Esophagus muscularis mucosa (tissue), 4 donors: ENCODE results near the gene TCEAL9. TPM values are rescaled to one million over a fixed set of nuclear protein-coding genes. Genes with fewer than 3 reads are reported as not detected.
A peak's percentile ranks its signal among the peaks of the same experiment; 100 is the strongest.

Experiments used
- DNase-seq: peaks from one replicate; pipeline ENCODE4 v3.0.0-alpha.2; 2017; ENCODE audit errors: extremely low spot score
- H3K27ac ChIP-seq, 4 donors: fragments of 200-600 bp; sonication (generic); replicated peaks in 1 of 4; 1 replicate in 3 of 4; 2 replicates in 1 of 4; pipeline ENCODE4 v1.5.1; 2016 to 2019; ENCODE audit warnings: mild to moderate bottlenecking in 1 of 4
- H3K27me3 ChIP-seq, 4 donors: fragments of 200-600 bp; sonication (generic); one replicate each; pipeline versions ENCODE4 v1.5.1 to v1.6.0; 2016 to 2019
- H3K36me3 ChIP-seq, 4 donors: fragments of 200-600 bp; sonication (generic); one replicate each; pipeline ENCODE4 v1.5.1; 2016 to 2019
- H3K4me1 ChIP-seq, 4 donors: fragments of 200-600 bp; sonication (generic); one replicate each; pipeline ENCODE4 v1.5.1; 2016 to 2019
- H3K4me3 ChIP-seq, 4 donors: fragments of 200-600 bp; sonication (generic); 1 replicate in 2 of 4; 2 replicates in 2 of 4; pipeline ENCODE4 v1.5.1; 2016 to 2019; ENCODE audit warnings: mild to moderate bottlenecking in 4 of 4, moderate library complexity in 1 of 4
- H3K9me3 ChIP-seq, 4 donors: fragments of 200-600 bp; sonication (generic); 1 replicate in 3 of 4; 2 replicates in 1 of 4; pipeline ENCODE4 v1.5.1; 2016 to 2019
- EP300 ChIP-seq: sonication (generic); formaldehyde crosslinking; IDR thresholded peaks from one replicate; pipeline ENCODE4 v1.6.1; 2017; ENCODE audit warnings: antibody characterized with exemption
- POLR2A ChIP-seq: fragments of 450-650 bp; IDR thresholded peaks from one replicate; pipeline ENCODE4 v1.6.1; 2017; ENCODE audit warnings: antibody characterized with exemption, moderate library complexity, mild to moderate bottlenecking, low read depth
- POLR2AphosphoS5 ChIP-seq, 2 donors: sonication (generic); formaldehyde crosslinking; IDR thresholded peaks; one replicate each; pipeline ENCODE4 v1.6.1; 2017; ENCODE audit warnings: antibody characterized with exemption in 2 of 2
- WGBS: methylation state at CpG from one replicate; pipeline ENCODE4 v1.1.5; 2018; 5-methylcytosine and 5-hydroxymethylcytosine counted together
- intact Hi-C: fragments of 100-400 bp; cut with DNase I; formaldehyde crosslinking; loops from one replicate; pipeline ENCODE4 v1.15.1; 2023
- total RNA-seq, 4 donors: library from RNA; depleted of rRNA; stranded (reverse); fragments of >200 nt; gene quantifications; one replicate each; pipeline versions ENCODE4 v1.1.0 to v1.2.1, GENCODE V29; 2016
- TF ChIP-seq, protein P1 (sequence below), 3 experiments: fragments of 200-600 bp in 2 of 3; fragments of 450-650 bp in 1 of 3; sonication (generic) in 2 of 3; IDR thresholded peaks; one replicate each; pipeline ENCODE4 v1.5.1; 2017 to 2019; ENCODE audit warnings: antibody characterized with exemption in 3 of 3, mild to moderate bottlenecking in 2 of 3, moderate library complexity in 1 of 3

The TCEAL9 gene
- total RNA-seq, 4 donors from 2014 or later: 47.3 to 69.3 (median 52.9) TPM

DNA sequence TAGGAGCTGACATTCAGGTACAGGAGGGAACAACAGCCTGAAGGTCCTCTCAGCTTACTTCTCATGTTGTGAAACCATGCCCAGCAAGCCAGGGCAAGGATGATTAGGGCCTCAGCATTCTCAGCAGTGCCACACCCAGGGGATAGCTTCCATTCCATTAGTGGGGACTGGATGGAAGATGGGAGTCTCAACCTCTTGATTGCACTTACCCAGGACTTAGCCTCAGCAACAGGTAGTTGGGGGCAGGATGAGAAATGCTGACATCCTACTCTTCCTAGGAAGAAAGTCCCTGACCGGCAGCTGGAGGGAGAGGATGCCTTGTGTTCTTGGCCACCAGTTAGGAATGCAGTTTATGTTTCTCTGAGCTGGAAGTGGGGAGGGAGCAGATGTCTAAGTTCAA lies 11.2 kb downstream of the TCEAL9 start:
- TF ChIP-seq EP300 (no peak), POLR2AphosphoS5 (IDR thresholded peaks at IDR 0.05) (no peak)
- Histone ChIP-seq H3K27ac (no peak overlapping the region), H3K4me3 (no peak overlapping the region), H3K27me3 (peaks cover 0 to 3% (median 0%) of the 10 kb centered on the region in 4 donors), H3K36me3 (no peaks in the 10 kb centered on the region), H3K4me1 (no peaks in the 10 kb centered on the region), H3K9me3 (no peaks in the 10 kb centered on the region)
- intact Hi-C loops: no loop called here
- no peak for DNase-seq
- 67% methylated on average over 1 of the region's 1 CpG for WGBS

DNA sequence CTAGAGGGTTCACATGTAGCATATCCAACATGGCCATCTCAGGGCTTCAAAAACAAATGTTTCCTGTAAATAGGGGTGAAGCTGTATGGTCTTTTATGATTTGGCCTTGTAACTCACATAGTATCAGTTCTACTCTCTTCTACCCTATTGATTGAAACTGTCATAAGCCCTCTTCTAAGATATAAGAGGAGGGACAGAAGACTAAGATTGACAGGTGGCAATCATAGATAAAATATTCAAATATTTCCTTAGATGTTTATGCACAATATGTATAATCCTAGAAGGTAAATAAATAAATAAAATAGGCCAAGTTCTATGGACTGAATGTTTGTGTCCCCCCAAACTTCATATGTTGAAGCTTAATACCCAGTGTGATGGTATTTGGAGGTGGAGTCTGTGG lies 13.2 kb downstream of the TCEAL9 start:
- Histone ChIP-seq H3K36me3 (no peaks in the 10 kb centered on the region), H3K4me3 (no peak overlapping the region), H3K9me3 (no peaks in the 10 kb centered on the region), H3K27ac (no peak overlapping the region), H3K27me3 (peaks cover 0 to 3% (median 0%) of the 10 kb centered on the region in 4 donors), H3K4me1 (no peaks in the 10 kb centered on the region)
- DNase-seq: no peak
- TF ChIP-seq POLR2AphosphoS5 (IDR thresholded peaks at IDR 0.05): no peak
- TF ChIP-seq EP300: no peak
- TF ChIP-seq POLR2A: no peak
- TF ChIP-seq, protein P1, sequence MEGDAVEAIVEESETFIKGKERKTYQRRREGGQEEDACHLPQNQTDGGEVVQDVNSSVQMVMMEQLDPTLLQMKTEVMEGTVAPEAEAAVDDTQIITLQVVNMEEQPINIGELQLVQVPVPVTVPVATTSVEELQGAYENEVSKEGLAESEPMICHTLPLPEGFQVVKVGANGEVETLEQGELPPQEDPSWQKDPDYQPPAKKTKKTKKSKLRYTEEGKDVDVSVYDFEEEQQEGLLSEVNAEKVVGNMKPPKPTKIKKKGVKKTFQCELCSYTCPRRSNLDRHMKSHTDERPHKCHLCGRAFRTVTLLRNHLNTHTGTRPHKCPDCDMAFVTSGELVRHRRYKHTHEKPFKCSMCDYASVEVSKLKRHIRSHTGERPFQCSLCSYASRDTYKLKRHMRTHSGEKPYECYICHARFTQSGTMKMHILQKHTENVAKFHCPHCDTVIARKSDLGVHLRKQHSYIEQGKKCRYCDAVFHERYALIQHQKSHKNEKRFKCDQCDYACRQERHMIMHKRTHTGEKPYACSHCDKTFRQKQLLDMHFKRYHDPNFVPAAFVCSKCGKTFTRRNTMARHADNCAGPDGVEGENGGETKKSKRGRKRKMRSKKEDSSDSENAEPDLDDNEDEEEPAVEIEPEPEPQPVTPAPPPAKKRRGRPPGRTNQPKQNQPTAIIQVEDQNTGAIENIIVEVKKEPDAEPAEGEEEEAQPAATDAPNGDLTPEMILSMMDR (IDR thresholded peaks at IDR 0.05): no peak
- intact Hi-C loops: no loop called here

DNA sequence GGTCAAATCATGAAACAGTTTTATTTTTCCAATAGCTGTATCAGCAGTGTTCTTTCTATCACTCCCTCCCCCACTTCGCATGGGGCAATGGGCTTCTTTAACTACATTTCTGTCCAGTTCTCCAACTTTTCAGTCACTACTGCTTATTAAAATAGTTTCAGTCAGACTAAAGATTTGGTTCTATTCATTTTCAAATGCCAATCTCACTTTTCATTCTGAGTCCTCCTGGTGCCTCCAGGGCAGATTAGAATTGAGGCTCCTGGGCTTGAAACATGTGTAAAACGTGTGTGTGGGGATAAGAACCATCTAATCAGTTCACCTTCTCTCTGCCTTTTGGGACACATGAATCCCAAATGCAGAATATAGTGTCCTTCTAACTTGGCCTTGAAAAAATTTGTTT lies 16.6 kb downstream of the TCEAL9 start:
- no peak for TF ChIP-seq POLR2A
- no peak for TF ChIP-seq POLR2AphosphoS5 (IDR thresholded peaks at IDR 0.05)
- TF ChIP-seq EP300: no peak
- TF ChIP-seq, protein P1 (IDR thresholded peaks at IDR 0.05): no peak
- no peak overlapping the region for H3K27ac ChIP-seq
- intact Hi-C loops: no loop called here
- peaks cover 0 to 5% (median 2%) of the 10 kb centered on the region in 4 donors for H3K4me1 ChIP-seq
- 56% methylated on average over 2 of the region's 2 CpGs for WGBS
- no peak overlapping the region for H3K4me3 ChIP-seq
- no peaks in the 10 kb centered on the region for H3K9me3 ChIP-seq
- peaks cover 0 to 3% (median 0%) of the 10 kb centered on the region in 4 donors for H3K27me3 ChIP-seq
- H3K36me3 ChIP-seq: no peaks in the 10 kb centered on the region
- DNase-seq: no peak

DNA sequence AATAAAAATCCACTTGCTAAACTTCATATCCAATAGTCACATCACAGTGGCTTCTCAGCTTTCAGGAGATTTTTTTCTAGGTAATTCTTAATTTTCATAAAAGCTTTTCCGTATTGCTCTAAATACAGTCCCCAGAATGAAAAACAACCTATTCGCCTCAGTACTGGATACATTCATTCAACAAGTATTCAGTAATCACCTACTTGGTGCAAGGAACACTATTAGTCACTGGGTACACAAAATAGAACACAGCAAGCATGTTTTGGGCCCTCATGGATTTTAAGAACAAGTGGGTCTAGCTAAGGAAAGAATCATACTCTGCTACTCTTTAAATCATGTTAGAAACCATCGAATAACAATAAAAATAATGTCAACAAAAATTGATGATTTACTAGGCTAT lies 17.3 kb downstream of the TCEAL9 start:
- 75% methylated on average over 3 of the region's 3 CpGs for WGBS
- H3K4me1 ChIP-seq: peaks cover 0 to 9% (median 3%) of the 10 kb centered on the region in 4 donors
- no peak for DNase-seq
- TF ChIP-seq POLR2AphosphoS5 (IDR thresholded peaks at IDR 0.05) (no peak), EP300 (no peak), POLR2A (no peak)
- TF ChIP-seq, protein P1 (IDR thresholded peaks at IDR 0.05): no peak
- peaks cover 0 to 3% (median 0%) of the 10 kb centered on the region in 4 donors for H3K27me3 ChIP-seq
- H3K9me3 ChIP-seq: no peaks in the 10 kb centered on the region
- no peak overlapping the region for H3K4me3 ChIP-seq
- H3K27ac ChIP-seq: no peak overlapping the region
- no peaks in the 10 kb centered on the region for H3K36me3 ChIP-seq
- intact Hi-C loops: no loop called here

DNA sequence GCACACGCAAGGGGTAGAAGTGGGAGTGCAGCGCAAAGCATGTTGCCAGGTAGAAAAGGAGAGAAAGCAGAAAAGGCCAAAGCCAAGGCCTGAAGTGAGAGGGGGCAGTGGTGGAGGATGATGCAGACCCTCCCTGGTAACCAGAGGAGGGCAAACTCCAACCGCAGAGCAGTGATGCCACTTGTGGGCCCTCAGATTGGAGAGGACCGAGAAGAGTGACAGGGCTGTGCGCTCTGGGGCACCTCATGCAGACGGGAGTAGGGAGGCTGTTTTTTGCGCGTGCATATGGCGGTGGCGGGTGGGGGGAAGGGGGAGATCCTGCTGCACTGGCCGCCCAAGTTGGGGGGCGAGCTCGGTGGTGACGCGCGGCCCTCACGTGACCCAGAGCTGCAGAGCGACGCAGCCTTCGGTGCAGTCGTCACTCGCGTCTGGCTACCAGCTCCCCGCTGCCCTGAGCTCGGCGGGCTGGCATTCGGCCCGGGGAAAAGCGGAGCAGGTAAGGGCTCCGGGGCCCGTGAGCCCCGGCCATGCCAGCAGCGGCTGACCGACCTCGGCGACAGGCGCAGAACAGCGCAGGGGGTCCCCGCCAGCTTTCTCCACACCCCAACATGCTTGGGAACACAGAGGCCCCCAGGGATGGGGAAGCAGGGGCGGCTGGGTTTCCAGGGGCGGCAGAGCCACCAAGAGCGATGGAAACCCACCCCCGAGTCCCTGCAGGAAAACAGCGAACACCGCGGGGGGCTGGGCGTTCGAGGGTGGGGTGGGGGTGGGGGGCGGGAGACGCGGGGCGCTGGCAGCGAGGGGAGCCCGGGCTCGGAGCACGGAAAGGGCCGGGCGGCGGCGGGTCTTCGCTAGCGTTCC lies 20.0 kb downstream of the TCEAL9 start, which contains the start of gene BEX3:
TSS of gene BEX3 (plus strand) at position 421 of the 861 bp plus-strand sequence. CDS start 984 bp downstream, outside the sequence.
- intact Hi-C loops: loop anchor here (2.0 kb wide), 1 partner anchor 20 kb away; the partner anchor contains the start of gene TCEAL9
- Histone ChIP-seq H3K36me3 (no peaks in the 10 kb centered on the region), H3K27ac (peak within 1 kb of the TSS; percentile 65 to 86 (median 84)), H3K4me1 (peaks cover 0 to 12% (median 3%) of the 10 kb centered on the region in 4 donors), H3K9me3 (no peaks in the 10 kb centered on the region), H3K4me3 (peak within 1 kb of the TSS; percentile 58 to 73 (median 70)), H3K27me3 (no peaks in the 10 kb centered on the region)
- DNase-seq: no peak
- TF ChIP-seq POLR2A (no peak), POLR2AphosphoS5 (IDR thresholded peaks at IDR 0.05) (peak in 1 of 2 donors; percentile 85), EP300 (no peak)
- TF ChIP-seq, protein P1 (IDR thresholded peaks at IDR 0.05): no peak
- 40% methylated on average over 12 of the region's 62 CpGs for WGBS
